Stimulated activated naive CD4-positive, alpha-beta T cell treated with Interleukin-2 at 50 U/mL for 16 hours (primary cell): ENCODE results near the gene HSD11B1.

Source experiments
- DNase-seq: peaks from one replicate; lab custom pipeline; 2025; lab: John Stamatoyannopoulos, UW

HSD11B1 gene

DNA sequence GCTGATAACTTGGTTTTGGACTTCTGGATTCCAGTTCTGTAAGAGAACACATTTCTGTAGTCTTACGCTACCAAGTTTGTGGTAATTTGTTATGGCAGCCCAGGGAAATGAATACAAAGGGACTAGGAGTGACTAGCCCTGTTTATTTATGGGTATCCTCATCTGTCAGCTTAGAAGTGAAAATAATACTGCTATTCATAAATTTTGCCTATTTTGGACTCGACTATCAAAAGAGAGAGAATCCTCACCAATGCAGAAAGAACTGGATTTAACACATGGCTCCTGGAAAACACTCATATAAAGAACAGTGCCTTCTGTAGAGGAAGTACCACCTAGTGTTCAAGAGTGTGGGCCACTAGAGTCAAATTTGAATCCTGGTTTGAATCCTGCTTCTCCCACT is 22.6 kb downstream of the HSD11B1 start:
- DNase-seq: no peak

DNA sequence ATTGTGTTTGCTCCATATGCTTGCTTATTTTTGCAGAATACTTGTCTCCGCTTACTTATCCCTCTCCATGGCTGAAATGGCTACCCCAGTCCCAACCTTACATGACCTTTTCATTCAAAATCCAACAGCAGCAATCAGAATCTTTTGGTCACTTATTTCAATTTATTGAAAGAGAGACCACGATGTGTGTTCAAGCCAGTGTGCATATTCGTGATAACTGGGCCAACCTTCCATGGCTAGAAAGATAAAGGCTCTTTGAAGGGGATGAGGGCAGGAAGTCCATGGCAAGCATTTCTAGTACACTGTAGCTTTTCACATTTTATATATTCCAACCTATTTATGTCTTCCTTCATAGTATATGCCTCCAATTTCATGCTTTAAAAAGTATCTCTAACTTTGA is 23.1 kb downstream of the HSD11B1 start:
- DNase-seq: no peak

DNA sequence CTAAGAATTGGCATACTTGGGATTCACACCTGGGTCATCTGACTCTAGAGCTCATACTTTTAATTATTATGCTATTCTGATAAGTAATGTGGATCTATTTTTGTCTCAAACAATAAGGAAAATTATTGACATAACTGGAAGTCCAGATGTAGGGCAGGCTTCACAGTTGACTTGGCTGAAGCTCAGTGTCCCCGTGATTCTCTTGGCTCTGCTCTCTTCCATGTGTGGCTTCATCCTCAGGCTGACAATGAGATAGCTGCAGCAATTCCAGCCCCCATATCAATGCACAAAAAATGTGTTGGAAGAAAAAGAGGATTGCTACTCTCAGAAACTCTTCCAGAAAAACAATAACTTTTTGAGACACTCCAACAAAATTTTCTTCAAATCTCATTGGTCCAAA is 23.8 kb downstream of the HSD11B1 start:
- no peak for DNase-seq

DNA sequence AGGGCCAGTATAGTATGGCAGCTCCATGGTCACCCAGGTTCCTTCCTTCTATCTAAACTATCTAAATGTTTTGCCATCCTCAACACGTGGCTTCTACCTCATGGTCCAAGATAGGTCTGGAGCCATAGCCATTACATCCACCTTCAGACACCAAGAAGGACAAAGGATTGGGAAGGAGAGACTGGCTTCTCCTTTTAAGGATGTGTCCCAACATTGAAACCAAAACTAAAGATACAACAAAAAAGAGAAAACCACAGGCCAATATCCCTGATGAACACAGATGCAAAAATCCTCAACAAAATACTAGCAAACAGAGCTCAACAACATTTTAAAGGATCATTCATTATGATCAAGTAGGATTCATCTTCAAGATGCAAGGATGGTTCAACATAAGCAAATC is 24.8 kb downstream of the HSD11B1 start:
- DNase-seq: no peak

DNA sequence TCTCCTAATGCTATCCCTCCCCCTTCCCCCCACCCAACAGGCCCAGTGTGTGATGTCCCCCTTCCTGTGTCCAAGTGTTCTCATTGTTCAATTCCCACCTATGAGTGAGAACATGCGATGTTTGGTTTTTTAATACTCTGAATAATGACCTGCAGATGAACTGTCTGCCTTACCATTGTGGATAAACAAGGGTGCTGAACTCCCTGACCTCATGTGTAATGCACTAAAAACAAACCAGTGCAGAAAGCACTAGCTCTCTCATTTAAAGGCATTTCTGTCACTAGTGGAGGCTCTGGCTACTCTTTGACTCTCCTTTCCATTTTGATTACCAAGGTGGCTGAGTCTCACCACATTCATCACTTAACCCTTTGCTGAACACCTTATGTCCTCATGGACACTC is 28.1 kb downstream of the HSD11B1 start:
- no peak for DNase-seq

DNA sequence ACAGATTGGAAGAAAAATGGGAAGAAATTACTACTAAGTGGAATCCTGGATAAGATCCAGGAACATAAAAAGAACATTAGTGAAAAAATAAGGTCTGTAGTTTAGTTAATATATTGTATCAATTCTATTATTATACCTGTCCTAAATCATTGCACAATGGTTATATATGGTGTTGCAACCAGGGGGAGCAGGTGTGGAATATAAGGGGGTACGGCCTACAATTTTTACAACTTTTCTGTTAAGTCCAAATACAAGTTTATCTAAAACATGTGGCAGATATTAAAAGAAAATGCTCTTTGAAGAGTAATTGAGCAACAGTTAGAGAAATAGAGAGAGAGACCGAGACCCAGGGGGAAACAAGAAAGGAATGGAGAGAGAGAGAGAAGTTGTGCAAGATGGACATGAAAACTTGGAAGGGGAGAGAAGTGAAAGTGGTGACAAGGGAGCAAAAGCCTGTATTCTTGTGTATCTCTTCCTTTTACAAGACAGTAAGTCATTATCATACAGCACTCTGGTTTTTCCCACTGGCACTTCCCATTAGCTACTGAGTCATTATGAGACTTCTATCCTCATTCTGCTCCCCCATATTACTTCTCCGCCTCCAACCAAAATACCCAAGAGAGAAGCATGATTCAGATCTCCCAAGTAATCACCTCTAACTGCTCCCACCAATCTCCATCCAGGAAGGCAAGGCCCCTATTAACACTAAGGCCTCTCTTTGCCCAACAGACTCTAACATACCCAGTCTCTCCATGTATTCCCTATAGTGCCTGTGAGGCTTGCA is 29.0 kb downstream of the HSD11B1 start:
- no peak for DNase-seq

DNA sequence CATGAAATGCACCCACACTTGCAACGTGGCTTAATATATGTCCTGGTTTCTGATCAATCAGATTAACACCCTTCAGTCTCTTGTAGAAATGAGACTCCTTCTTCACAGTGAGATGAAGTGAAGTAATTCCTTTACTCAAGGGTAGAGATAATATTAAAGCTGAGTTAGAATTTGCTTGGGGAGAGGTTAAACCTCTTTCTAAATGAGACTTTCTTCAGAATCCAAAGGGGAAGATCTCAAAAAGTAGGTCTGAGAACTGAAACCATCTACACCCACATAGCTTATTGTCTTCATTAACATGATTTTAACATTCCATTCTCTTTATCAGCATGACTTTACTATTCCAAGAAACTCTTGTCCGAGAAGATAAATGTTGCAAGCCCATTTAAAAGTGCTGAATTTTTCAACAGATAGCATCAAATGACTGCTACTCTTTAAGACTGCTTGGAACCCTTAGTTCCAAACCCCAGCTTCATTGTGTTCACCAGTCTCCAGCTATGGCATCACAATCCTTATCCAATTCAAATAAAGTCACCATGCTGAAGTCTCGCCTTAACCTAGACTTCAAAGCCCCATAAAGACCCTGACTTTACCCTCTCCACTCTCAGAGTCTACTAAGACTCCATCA is 32.0 kb downstream of the HSD11B1 start:
- DNase-seq: no peak

DNA sequence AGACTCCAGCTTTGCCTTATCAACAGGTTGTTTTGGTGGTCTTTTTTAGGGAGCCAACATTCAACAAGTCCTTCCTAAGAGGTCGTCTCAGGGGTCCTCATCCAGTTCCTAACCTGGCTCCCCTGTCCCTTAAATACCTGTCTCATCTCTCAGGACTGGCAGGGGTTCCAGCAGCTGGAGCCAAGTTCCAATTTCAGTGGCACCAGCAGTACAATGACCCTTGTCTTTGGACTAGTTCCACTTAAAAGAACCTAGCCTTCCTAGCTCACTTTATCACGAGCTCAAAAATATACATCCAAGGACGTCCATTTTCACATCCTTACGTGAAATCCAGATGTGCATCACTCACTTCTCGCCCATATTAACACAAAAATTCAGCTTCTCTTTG is 32.5 kb downstream of the HSD11B1 start:
- DNase-seq: no peak

DNA sequence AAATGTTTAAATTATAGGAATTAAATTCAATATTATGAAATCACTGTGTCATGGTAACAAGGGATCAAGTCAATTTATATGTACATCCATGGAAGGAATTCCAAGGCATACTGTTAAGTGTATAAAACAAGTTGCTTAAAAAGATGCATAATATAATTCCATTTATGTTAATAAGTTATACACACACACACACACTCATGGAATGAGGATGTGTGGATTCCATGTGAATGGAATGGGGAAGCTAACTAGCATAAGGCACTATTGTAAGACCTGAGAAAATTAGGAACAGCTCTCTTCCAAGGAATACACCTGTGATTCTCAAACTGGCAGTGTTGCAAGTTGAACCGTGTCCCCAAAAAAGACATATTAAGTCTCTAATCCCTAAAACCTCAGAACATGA is 33.6 kb downstream of the HSD11B1 start:
- no peak for DNase-seq

DNA sequence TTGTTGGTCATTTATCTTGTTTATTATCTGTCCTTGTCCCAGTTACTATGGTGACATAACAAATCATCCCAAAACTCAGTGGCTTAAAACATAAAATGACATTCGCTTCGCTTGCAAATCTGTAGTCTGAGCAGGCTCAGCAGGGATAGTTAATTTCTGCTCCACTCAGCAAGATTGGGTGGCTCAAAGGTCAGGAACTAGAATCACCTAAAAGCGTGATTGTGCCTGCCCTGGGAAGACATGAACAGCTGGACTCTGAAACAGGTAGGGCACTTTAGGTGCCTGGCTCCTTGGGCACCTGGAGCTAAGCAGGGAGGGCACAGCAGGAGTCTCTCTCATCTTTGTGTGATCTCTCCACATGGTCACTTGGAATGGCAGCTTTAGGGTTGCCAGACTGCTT is 36.5 kb downstream of the HSD11B1 start:
- no peak for DNase-seq

DNA sequence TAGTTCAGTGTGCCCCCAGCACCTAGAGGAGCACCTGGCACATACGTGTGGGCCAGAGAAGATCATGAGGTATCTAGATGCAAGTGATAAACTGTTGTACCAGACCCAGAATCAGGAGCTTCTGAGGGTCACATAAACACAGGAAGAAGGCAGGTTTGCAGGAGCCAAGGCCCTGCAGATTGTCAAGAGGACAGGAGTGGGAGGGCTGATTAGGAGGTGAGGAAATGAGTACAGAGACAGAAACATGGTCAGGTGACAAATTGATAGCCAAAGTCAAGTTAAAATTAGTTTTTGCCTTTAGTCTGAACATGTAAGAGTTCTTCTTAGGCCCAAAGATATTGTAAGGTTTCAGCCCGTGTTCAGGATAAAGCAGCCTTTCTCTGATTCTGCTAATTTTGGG is 37.2 kb downstream of the HSD11B1 start:
- DNase-seq: no peak

DNA sequence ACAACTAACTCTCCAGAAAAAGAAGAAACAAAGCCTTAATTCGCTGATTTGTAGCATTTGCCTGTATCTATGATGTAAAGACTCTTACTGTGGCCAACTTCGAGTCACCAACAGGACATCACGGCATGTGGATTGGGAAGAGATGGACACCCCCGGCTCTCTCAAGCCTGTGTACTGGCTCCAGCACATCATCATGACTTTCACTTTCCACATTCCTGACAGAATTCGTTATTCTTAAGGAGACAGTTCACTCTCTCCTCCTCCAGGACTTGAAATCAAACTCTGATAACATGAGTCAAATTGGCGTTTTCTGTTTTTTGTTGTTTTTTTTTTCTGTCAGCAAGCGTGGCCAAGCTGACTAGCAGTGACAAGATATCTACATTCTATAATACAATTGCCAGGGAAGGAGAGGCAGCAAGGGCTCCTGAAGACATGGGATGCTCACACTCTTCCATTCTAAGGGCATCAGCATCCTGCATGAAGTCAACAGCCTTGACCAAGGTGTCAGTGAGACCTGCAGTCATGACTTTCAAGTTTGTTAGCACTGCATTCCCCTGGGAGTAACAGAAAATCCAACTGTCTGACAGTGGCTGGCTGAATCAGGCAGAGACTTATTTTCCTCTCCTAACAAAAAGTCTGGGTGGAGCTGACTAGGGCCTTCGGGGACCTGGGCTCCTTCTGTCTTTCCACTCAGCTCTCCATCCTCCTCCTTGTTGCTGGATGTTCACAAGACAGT is 37.9 kb downstream of the HSD11B1 start:
- DNase-seq: no peak

DNA sequence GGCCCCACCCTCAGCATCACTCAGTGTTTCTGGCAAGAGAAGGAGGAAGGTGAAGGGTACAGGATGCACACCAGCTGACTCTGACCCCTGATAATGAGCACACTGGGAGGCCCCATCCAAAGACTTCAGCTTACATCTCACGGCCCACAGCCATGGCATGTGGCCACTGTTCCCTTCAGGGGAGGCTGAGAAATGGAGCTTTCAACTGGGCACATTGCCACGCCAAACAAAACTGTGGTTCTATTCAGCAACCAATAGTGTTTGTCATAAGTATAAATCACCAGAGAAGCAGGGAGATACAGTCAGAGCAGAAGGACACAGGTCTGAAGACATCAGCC is 38.5 kb downstream of the HSD11B1 start:
- no peak for DNase-seq

DNA sequence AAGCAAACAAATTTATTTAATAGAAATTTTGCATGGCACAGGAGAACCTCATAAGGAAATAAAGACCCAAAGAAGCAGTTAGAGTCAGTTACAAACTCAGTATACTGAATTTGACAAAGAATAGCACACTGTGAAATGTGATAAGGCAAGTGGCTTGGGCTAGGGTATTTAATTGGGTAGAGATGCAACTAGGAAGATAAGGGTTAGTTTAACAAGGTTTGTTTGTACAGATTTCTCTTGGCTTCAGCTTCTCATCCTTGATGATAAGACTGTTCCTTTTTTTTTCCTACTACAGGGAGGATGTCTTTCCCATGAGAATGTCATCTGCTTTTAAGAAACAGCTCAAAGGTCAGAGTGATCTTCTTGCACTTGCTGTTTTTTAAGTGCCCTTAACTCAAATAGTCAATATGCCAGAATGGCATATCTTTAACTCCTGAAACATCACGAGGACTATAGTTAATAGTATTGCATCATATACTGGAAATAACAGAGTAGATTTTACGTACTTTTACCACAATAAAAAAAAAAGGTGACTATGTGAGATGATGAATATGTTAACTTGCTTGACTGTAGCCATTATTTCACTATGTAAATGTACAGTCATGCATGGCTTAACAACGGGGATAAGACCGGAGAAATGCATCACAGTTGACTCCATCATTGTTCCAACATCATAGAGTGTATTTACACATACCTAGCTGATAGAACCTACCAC is 42.0 kb downstream of the HSD11B1 start:
- DNase-seq: no peak

DNA sequence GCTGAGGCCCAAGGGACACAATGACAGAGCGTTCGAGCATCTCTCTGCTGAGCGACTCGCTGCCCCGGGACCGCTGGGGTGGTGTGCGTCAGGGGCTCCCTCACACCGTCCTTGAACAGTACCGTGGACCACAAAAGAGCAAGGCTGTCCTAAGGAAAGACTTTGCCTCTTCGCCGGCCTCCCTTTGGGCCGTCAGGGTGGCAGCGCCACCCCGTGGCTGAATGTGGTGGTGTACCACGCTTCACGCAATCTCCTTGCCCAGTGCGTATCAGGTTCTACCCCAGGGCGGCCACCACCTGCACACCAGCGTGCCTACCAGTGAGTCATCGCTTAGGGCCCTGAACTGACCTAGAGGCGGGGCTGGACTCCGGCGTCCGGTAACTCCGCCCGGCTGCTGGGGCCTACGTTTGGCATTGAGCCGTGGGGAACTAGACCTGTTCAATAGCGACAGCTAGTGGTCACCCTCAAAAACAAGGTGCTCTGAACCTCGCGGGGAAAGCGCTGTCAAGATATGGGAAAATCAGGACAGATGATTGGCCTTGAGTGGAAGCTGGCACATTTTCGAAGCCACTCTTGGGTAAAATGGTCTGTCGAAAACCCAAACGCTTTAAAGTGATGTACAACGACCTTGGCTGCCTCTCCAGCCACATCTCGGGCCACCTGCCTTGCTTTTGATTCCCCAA is 43.1 kb downstream of the HSD11B1 start:
- peak; percentile 85 for DNase-seq

DNA sequence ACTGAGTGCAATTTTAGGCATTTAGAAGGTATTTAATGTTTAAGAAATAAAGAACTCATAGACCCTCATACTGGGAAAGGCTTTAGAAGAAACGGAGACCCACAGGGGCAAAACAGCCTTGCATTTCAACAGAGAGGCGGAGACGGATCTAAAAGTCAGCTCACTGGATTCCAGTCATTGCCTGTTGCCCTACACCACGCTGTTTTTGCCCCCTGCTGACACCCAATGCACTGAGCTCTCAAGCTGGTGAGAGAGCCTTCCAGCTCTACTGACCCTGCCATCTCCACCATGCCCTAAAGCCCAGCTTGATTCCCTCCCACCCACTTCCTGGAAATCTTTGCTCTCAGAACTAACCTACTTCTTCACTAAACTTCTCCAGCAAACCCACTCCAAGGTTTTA is 44.0 kb downstream of the HSD11B1 start:
- DNase-seq: no peak

DNA sequence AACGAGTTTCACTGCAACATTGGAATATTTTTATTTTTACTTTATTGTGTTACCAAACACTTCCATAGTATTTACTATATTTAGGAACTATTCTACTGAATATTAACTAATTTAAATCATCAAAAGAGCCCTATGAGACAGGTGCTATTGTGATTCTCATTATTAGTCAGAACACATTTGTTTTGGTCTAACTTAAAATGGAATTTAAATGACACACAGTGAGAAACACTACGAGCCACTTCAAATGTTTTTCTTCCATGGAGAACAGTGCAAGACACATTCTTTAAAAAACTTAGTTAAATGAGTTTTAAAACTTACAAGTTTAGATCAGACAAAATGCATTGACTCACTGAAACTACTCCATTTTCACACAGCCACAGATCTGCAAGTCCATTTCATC is 44.6 kb downstream of the HSD11B1 start:
- DNase-seq: no peak

DNA sequence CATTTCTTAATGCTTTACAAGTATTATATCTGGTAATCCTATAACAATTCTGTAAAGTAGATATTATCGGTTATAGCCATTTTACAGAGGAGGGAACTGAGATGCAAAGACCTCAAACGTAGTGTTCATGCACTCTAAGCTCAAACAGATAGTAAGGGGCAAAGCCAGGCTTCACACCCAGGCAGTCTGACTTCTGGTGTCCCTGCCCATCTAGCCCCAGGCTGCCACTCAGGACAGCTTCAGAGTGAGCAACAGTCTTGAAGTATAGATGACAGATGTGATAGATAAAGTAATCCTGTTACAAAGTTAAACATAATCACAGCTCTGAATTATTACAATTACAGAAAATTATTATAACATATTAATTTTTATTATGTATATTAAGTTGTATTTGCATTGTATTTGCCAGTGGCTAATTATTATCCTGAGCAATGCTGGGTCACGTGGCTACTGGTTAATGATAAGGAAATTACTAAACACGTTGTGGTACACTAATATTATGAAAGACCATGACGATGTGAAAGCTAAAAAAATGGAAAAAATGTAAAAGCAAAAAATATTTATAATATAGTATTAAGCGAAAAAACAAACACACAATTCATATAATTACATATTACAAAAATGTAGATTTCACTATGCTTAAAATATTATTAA is 45.2 kb downstream of the HSD11B1 start:
- no peak for DNase-seq

DNA sequence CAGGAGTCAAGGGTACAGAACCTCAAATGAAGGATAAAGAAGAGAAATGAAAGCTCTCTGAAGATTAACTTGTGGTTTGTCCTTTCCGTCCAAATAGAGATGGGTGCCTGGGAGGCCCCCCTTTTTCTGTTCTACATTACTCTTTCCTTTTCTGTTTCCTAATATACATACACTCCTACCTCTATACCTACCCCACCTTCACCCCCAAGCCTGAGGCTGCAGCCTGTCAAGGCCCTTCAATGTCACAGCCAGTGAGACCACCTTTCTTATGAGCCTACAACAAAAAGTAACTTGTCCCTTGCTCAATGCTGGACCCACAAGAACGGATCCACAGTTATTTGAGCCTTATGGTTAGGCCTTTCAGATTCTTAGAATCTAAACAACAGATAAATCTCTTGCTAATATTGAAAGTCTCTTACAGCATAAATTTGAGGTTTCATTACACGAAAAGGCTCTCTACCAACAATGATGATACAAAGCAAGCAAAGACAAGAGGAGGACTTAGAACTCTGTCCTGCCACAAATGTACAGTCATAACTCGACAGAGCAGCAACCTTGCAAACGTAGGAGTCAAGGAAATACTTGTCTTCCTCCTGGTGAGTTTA is 47.1 kb downstream of the HSD11B1 start:
- DNase-seq: peak; percentile 29

DNA sequence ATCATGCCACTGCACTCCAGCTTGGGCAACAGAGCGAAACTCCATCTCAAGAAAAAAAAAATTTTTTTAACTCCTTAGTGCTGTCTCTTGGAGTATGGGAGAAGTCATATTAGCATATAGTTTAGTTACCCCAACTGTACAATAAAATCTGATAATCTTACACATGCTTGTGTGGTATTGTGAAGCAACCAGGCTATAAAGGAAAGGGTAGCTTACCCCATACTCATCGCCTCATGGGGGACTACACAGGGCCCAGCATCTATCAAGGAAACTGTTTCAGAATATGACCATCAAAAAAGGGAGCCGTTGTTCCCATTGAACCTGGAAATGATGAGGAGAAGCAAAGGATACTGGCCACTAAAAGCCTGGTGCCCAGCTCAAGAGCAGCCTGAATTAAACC is 48.2 kb downstream of the HSD11B1 start:
- no peak for DNase-seq

DNA sequence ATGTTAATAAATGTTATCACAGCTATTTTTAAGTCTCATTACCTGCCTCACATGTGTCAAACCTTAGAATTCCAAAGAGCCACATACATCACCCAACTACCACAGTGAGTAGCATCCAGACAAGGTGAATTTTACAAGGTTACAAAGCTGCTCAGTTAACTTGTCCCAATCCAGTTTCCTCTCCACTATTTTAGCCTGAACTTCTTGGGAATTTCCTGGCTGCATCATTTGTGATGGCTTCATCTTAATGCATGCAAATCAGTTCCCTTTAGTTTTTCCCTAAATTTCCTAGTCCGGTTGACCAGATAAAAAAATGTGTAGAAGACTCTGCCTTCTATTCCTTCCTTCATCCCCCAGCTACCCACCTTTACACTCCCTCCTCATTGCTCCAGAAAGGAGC is 50.6 kb downstream of the HSD11B1 start:
- DNase-seq: no peak
